Prostate gland (tissue), 2 donors: Measurements from ENCODE around the gene NABP1. TPM values are rescaled to one million over a fixed set of nuclear protein-coding genes. Genes with fewer than 3 reads are reported as not detected.

Experiments used
- DNase-seq: peaks from one replicate; pipeline ENCODE4 v3.0.0-alpha.2; 2019; ENCODE audit warnings: low spot score
- H3K27ac ChIP-seq, 2 donors: fragments of 200-600 bp; sonication (generic); 2 replicates each; pipeline ENCODE4 v1.5.1; 2017 to 2019
- H3K27me3 ChIP-seq: fragments of 200-600 bp; sonication (generic); replicated peaks from 2 replicates; pipeline ENCODE4 v1.5.1; 2019; ENCODE audit not compliant: insufficient read depth
- H3K36me3 ChIP-seq, 2 donors: fragments of 200-600 bp; sonication (generic); 1 replicate in 1 of 2; 2 replicates in 1 of 2; pipeline versions ENCODE4 v1.5.1 to v1.8.1; 2017 to 2019
- H3K4me1 ChIP-seq: fragments of 200-600 bp; sonication (generic); replicated peaks from 2 replicates; pipeline ENCODE4 v1.5.1; 2019
- H3K4me3 ChIP-seq, 2 donors: fragments of 200-600 bp; sonication (generic); 2 replicates each; pipeline ENCODE4 v1.5.1; 2017 to 2019
- H3K9me3 ChIP-seq: fragments of 200-600 bp; sonication (generic); 2 replicates; pipeline ENCODE4 v1.5.1; 2017
- CTCF ChIP-seq, 4 experiments: fragments of 200-600 bp in 2 of 4; fragments of 450-650 bp in 2 of 4; sonication (generic) in 2 of 4; IDR thresholded peaks; 1 replicate in 3 of 4; 2 replicates in 1 of 4; pipeline ENCODE4 v1.5.1; 2016 to 2019; ENCODE audit warnings: antibody characterized with exemption in 4 of 4, mild to moderate bottlenecking in 2 of 4, moderate library complexity in 2 of 4
- POLR2A ChIP-seq: fragments of 450-650 bp; IDR thresholded peaks from one replicate; pipeline ENCODE4 v1.6.1; 2016; ENCODE audit warnings: antibody characterized with exemption, mild to moderate bottlenecking
- POLR2AphosphoS5 ChIP-seq: sonication (generic); formaldehyde crosslinking; IDR thresholded peaks from one replicate; pipeline ENCODE4 v1.6.1; 2017; ENCODE audit warnings: antibody characterized with exemption
- WGBS: methylation state at CpG from one replicate; pipeline ENCODE4 v1.1.5; 2018; 5-methylcytosine and 5-hydroxymethylcytosine counted together
- intact Hi-C: fragments of 100-400 bp; cut with DNase I; formaldehyde crosslinking; loops from one replicate; pipeline ENCODE4 v1.14.2; 2022
- total RNA-seq, 2 donors: library from RNA; depleted of rRNA; stranded (reverse); fragments of >200 nt; gene quantifications; one replicate each; pipeline ENCODE4 v1.1.0, GENCODE V29; 2016

NABP1 gene
- total RNA-seq, 2 donors from 2014 or later, result 3.8 to 28.3 TPM

- Histone ChIP-seq H3K4me1 (no peaks in the 10 kb centered on the region), H3K9me3 (no peaks in the 10 kb centered on the region), H3K4me3 (no peak overlapping the region), H3K27ac (no peak overlapping the region), H3K27me3 (no peaks in the 10 kb centered on the region), H3K36me3 (no peaks in the 10 kb centered on the region)
- TF ChIP-seq POLR2AphosphoS5 (no peak), CTCF (IDR thresholded peaks at IDR 0.05) (no peak), POLR2A (no peak)
- DNase-seq, result no peak
- 69% methylated on average over 6 of the region's 6 CpGs for WGBS
- intact Hi-C loops, result no loop called here
Observed at GRCh38 chr2:191692502-191693115, 14.7 kb downstream of the NABP1 start.

- DNase-seq, result no peak
- Histone ChIP-seq H3K27me3 (no peaks in the 10 kb centered on the region), H3K36me3 (no peaks in the 10 kb centered on the region), H3K27ac (no peak overlapping the region), H3K4me3 (no peak overlapping the region), H3K9me3 (no peaks in the 10 kb centered on the region), H3K4me1 (no peaks in the 10 kb centered on the region)
- TF ChIP-seq POLR2A (no peak), POLR2AphosphoS5 (no peak), CTCF (IDR thresholded peaks at IDR 0.05) (no peak)
- intact Hi-C loops, result no loop called here
- WGBS, result 72% methylated on average over 2 of the region's 2 CpGs
Observed at GRCh38 chr2:191693166-191693565, 15.2 kb downstream of the NABP1 start.

DNA sequence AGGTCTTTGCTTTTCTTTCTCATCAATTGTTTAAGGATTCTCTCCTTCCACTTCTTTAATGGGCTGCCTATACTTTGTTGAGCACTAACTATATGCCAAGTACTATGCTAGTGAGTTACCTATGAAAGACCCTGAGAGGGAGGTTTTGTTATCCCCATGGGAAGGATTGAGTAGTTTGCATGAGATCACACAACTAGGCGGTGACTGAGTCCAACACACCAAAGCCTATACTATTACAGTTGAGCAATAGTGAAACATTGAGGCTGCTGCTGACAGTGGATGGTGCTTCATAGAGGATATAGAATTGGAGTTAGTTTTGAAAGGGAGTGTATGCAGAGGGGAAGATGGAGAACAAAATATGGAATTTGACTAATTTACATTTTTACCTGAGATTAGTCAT, 15.8 kb downstream of the NABP1 start:
- no peaks in the 10 kb centered on the region for H3K9me3 ChIP-seq
- no peaks in the 10 kb centered on the region for H3K36me3 ChIP-seq
- no peaks in the 10 kb centered on the region for H3K27me3 ChIP-seq
- H3K27ac ChIP-seq, result no peak overlapping the region
- no peaks in the 10 kb centered on the region for H3K4me1 ChIP-seq
- TF ChIP-seq POLR2AphosphoS5 (no peak), CTCF (IDR thresholded peaks at IDR 0.05) (no peak), POLR2A (no peak)
- intact Hi-C loops, result no loop called here
- no peak for DNase-seq
- no peak overlapping the region for H3K4me3 ChIP-seq
- WGBS, result 97% methylated on average over 1 of the region's 1 CpG

DNA sequence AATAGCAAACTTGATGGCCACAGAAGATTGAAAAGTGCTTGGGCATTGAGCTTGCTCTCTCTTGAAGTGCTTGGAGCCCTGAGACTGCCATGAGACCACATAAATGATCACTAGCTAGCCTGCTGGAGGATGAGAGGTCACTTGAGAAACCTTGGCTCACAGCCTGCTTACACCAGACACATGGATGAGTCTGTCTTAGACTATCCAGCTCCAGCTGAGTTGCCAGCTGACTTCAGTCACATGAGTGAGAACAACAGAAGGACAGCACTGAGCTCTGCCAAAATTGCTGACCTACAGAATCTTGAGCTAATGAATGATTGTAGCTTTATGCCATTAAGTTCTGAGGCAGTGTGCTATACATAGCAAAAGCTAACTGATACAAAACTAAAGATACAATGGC, 18.1 kb downstream of the NABP1 start:
- Histone ChIP-seq H3K36me3 (no peaks in the 10 kb centered on the region), H3K9me3 (no peaks in the 10 kb centered on the region), H3K27me3 (no peaks in the 10 kb centered on the region), H3K4me1 (no peaks in the 10 kb centered on the region), H3K27ac (no peak overlapping the region), H3K4me3 (no peak overlapping the region)
- intact Hi-C loops, result no loop called here
- TF ChIP-seq CTCF (IDR thresholded peaks at IDR 0.05) (no peak), POLR2AphosphoS5 (no peak), POLR2A (no peak)
- no peak for DNase-seq

GRCh38 chr2:191696966-191697365, 19.0 kb downstream of the NABP1 start:
- no peaks in the 10 kb centered on the region for H3K27me3 ChIP-seq
- no peak for DNase-seq
- H3K27ac ChIP-seq, result no peak overlapping the region
- no peaks in the 10 kb centered on the region for H3K36me3 ChIP-seq
- H3K4me1 ChIP-seq, result no peaks in the 10 kb centered on the region
- no peak overlapping the region for H3K4me3 ChIP-seq
- intact Hi-C loops, result no loop called here
- H3K9me3 ChIP-seq, result no peaks in the 10 kb centered on the region
- TF ChIP-seq POLR2A, result no peak
